Cerebellar cortex (tissue), 1 donor: ENCODE data around the gene VDR.

Experiments
- DNase-seq: peaks from one replicate; pipeline ENCODE4 v3.0.0-alpha.2; 2015; ENCODE audit warnings: low spot score

VDR gene

DNA sequence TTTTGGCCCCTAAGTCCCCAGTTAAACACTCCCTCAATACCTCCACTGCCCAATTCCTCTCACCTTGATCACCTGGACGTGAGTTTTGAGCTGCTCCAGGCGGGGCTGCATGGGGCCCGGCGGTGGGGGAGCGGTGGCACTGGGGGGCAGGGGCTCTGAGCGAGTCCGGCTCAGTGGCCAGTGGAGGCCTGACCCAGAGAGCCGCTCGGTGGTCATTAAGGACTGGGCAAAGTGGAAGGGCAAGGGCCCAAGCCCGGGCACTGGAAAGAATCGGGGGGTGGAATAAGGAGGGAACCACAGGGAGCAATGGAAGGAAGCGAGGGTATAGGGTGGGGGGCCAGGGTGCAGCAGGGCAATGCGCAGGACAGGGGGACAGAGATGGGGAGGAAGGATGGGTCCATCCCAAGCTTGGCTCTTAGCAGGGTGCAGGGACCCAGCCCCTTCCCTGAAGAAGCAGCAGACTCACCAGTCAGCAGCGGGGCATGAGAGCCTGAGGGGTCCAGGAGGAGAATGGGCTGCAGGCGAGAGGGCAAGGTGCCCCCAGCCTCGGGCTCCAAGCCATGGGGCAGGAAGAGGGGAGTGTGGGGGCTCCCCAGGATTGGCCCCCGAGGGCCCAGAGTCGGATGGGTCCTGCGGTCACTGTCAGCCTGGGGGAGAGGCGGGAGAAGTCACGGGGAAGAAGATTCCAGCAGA is 109.5 kb downstream of the VDR start:
- no peak for DNase-seq

DNA sequence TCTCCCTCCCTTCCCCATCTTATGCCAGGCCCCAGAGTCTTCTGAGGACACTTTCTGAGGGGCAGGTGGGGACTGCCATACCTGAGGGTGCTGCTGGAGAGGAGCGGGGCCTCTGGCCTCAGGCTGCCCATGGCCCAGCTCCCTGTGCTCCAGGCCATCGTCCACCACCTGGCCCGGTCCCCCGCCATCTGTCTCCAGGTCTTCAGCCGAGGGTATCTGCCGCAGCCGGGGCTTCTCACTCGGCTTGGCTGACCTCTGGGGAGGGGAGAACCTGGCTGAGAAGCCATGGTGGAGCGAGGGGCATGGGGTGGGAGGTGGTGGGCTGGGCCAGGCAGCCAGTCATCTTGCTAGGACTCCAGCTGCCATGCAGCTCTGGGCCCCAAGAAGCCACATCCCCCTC is 110.1 kb downstream of the VDR start:
- no peak for DNase-seq

- no peak for DNase-seq
These were observed 111.6 kb downstream of the VDR start for GRCh38 chr12:47793015-47793681.

DNA sequence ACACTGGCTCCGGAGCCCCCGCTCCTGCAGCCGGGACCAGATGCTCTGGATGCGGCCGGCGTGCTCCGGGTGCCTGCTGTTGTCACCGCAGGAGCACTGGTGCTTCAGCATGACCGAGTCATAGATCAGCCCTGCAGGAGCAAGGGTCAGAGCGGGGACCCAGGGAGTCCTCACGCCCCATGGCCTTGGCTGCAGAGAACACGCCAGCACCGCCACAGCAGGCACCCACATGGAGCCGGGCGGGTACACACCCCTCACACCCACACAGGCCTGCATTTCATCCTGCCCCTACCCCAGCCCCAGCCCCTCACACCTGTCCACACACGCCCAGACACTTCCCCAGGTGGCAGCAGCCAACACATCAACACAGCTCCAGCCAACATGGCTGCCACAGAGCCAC is 112.9 kb downstream of the VDR start:
- DNase-seq: no peak
